Astrocyte of the spinal cord (primary cell): ENCODE results near the gene KMT2D.

Experiments used
- DNase-seq: peaks from one replicate; pipeline ENCODE4 v3.0.0; 2011; ENCODE audit warnings: low read depth, low spot score
- H3K4me3 ChIP-seq: 2 replicates; pipeline ENCODE4 v1.5.1; 2011; ENCODE audit warnings: low read depth, mild to moderate bottlenecking, low read length, moderate library complexity
- in situ Hi-C: cut with HindIII; loops from 2 replicates; pipeline ENCODE4 v1.10.0; 2017; ENCODE audit warnings: low sequenced_read_pairs
- TF ChIP-seq, protein P1 (sequence below): IDR thresholded peaks from 2 replicates; pipeline ENCODE4 v1.5.1; 2012; ENCODE audit warnings: low read depth, mild to moderate bottlenecking, low read length, inconsistent platforms

The KMT2D gene

DNA sequence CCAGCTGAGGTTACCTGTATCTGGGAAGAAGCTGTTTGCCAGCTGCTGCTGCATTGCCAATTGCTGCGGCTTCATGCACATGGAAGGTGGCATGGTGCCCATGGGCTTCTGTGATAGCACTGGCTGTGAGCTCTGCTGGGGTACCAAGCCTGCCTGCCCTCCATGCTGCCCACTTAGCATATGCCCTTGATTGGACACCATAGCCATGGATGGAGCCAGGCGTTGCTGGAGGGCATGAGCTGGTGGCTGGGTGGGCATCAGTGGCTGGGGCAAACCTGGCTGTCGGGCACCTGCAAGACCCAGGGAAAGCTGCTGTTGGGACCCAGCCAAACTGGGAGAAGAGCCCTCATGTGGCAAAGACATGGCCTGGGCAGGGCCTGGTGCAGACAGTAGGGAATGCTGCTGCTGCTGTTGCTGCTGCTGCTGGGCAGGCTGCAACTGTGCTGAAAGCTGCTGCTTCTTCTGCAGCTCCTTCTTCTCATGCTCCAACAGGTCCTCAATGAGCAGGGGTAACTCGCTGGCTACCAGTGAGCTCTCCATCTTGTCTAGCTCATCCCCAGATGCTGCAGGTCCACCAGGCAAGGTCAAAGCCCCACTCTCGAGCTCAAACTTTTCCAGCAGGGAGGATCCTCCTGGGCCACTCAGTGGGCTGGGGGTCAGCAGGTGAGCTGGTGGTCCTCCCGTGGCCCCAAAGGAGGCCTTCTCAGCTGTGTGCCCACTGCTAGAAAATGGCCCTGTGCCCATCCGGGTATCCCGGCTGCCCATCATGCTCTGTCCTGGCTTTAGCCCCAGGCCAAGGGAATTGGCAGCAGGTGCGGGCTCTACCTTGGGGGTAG, 23.3 kb downstream of the KMT2D start:
- H3K4me3 ChIP-seq, result no peak overlapping the region
- TF ChIP-seq, protein P1, sequence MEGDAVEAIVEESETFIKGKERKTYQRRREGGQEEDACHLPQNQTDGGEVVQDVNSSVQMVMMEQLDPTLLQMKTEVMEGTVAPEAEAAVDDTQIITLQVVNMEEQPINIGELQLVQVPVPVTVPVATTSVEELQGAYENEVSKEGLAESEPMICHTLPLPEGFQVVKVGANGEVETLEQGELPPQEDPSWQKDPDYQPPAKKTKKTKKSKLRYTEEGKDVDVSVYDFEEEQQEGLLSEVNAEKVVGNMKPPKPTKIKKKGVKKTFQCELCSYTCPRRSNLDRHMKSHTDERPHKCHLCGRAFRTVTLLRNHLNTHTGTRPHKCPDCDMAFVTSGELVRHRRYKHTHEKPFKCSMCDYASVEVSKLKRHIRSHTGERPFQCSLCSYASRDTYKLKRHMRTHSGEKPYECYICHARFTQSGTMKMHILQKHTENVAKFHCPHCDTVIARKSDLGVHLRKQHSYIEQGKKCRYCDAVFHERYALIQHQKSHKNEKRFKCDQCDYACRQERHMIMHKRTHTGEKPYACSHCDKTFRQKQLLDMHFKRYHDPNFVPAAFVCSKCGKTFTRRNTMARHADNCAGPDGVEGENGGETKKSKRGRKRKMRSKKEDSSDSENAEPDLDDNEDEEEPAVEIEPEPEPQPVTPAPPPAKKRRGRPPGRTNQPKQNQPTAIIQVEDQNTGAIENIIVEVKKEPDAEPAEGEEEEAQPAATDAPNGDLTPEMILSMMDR, result no peak
- in situ Hi-C loops, result no loop called here
- no peak for DNase-seq

GRCh38 chr12:49036029-49036428, 24.6 kb downstream of the KMT2D start:
- TF ChIP-seq, protein P1, result no peak
- no peak for DNase-seq
- in situ Hi-C loops, result no loop called here
- no peak overlapping the region for H3K4me3 ChIP-seq

- in situ Hi-C loops, result no loop called here
- no peak overlapping the region for H3K4me3 ChIP-seq
These were observed 26.3 kb downstream of the KMT2D start for GRCh38 chr12:49034286-49034622.

GRCh38 chr12:49033611-49034285, 26.8 kb downstream of the KMT2D start:
- TF ChIP-seq, protein P1, result no peak
- H3K4me3 ChIP-seq, result no peak overlapping the region
- in situ Hi-C loops, result no loop called here
- no peak for DNase-seq

More at GRCh38 chr12:49034286-49034622, 26.3 kb downstream of the KMT2D start:
- TF ChIP-seq, protein P1, result no peak
- no peak for DNase-seq

- no peak for DNase-seq
- H3K4me3 ChIP-seq, result no peak overlapping the region
- in situ Hi-C loops, result no loop called here
- TF ChIP-seq, protein P1, result no peak
These were observed 27.7 kb downstream of the KMT2D start for GRCh38 chr12:49032679-49033447.

DNA sequence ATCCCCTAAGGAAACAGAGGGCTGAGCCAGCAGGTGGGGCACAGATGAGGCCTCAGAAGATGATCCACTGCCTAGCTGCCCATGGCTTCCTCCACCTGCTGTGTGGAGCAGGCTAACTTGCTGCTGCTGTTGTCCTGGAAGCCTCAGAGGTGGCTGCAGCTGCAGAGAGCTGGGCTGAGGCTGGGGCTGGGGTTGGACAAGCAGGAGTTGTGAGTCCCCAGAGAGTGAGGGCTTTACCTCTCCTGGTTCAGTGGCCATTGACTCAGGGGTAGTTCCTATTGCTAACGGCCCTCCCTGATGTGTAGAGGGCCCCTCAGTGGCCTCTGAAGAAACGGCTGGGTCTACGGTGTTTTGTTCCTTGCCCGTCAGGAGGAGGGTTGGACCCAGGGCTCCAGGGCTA, 28.3 kb downstream of the KMT2D start:
- H3K4me3 ChIP-seq, result no peak overlapping the region
- TF ChIP-seq, protein P1, result no peak
- in situ Hi-C loops, result no loop called here
- no peak for DNase-seq
